ELR (cell line): ENCODE measurements around the gene TRMT44.
"Not testable (repeated sequence)": the region's sequence is repeated elsewhere in the genome, so short reads cannot be mapped to it uniquely, and the experiment has no call there.

Source experiments
- DNase-seq: peaks from one replicate; pipeline ENCODE4 v3.0.0-alpha.2; 2015; ENCODE audit warnings: low read depth

The TRMT44 gene

DNA sequence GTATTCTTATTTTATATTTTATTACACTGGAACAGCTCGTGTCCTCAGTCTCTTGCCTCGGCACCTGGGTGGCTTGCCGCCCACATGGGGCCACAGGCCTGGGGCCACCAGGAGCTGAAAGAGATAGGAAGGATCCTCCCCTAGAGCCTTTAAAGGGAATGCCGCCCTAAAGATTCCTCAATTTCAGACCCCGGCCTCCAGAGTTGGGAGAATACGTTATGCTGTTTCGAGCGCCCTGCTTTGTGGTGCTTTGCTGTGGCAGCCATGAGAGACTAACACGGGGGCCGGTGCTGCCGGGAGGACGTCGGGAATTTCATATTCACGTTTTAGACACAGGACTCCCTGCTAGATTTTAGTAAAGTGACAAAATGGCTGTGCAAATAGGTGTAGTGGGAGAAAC is 33.3 kb upstream of the TRMT44 start:
- no peak for DNase-seq

DNA sequence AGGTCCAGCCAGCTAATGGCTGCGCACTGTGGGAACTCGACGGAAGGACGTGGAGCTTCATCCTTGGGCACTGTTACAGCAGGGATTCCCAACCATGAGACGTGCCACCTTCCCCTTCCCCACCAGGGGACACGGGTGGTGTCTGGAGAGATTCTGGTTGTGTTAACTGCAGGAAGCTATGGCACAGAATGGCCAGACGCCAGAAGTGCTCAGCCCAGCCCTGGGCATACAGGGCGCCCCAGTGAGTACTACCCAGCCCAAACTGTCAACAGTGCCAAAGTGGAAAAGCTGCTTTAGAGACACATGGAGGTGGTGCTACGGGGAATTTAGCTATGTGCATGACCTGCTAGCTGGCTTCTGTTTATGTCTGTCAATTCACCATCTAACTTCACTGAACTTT is 32.8 kb upstream of the TRMT44 start:
- no peak for DNase-seq

DNA sequence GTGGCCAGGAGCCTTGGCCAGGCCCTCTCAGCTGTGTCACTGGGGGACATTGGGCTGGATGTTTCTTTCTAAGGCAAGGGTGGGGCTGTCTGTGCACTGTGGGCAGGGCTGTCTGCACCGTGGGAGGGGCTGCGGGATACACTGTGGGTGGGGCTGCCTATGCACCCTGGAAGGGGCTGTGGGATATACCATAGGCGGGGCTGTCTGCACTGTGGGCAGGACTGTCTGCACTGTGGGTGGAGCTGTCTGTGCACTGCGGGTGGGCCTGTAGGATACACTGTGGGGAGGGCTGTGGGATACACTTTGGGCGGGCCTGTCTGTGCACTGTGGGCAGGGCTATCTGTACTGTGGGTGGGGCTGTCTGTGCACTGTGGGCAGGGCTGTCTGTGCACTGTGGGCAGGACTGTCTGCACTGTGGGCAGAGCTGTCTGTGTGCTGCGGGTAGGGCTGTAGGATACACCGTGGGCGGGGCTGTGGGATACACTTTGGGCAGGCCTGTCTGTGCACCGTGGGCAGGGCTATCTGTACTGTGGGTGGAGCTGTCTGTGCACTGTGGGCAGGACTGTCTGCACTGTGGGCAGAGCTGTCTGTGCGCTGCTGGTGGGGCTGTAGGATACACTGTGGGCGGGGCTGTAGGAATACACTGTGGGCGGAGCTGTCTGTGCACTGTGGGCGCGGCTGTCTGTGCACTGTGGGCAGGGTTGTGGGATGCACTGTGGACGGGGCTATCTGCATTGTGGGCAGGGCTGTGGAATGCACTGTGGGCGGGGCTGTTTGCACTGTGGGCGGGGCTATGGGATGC is 31.1 kb upstream of the TRMT44 start:
- DNase-seq, result peak; percentile 25

DNA sequence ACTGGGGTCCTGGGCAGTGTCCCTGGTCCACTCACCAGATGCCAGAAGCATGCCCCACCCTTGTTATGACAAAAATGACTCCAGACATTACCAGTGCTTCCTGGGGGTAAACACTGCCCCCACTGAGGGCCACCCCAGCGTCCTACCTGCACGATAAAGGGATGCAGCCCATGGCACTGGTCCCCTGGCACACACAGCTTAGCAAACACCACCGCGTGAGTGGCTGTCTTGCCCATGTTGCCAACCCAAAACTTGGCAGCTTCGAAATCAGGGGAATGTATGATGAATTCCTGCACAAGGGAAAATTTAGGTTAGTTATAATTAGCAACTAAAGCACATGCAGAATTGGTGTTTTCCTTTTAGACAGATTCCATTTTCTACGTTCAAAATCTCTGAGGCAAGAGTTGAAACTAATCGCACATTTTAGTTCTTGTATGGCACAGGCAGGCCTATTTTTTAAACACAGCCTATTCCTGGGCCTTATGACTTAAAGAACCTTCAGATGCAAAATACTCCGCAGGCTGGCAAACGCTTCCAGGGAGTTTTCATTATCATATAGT is 30.4 kb upstream of the TRMT44 start:
- DNase-seq, result no peak

GRCh38 chr4:8410641-8411271 is 29.8 kb upstream of the TRMT44 start:
- DNase-seq, result peak; percentile 75

GRCh38 chr4:8411351-8412180 is 29.0 kb upstream of the TRMT44 start:
- DNase-seq, result no peak

GRCh38 chr4:8412288-8412687 is 28.3 kb upstream of the TRMT44 start:
- no peak for DNase-seq

DNA sequence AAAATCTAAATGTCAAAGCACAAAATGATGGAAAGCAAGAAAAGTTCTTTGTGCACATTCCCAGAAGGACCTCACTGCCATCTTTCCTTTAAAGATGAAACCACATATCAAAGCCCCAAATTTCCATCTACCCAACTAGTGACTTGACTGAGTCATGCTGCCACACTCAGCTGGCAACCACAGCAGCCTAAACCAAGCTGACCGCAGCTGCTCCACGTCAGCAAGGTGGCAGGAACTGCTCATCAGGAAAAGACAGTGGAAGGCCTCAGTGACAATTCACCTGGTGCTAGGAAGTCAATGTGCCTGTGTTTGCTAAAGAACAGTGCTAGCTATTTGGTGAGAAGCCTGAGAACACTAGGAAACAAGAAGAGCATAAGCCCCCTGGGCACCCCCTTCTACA is 26.2 kb upstream of the TRMT44 start:
- no peak for DNase-seq

DNA sequence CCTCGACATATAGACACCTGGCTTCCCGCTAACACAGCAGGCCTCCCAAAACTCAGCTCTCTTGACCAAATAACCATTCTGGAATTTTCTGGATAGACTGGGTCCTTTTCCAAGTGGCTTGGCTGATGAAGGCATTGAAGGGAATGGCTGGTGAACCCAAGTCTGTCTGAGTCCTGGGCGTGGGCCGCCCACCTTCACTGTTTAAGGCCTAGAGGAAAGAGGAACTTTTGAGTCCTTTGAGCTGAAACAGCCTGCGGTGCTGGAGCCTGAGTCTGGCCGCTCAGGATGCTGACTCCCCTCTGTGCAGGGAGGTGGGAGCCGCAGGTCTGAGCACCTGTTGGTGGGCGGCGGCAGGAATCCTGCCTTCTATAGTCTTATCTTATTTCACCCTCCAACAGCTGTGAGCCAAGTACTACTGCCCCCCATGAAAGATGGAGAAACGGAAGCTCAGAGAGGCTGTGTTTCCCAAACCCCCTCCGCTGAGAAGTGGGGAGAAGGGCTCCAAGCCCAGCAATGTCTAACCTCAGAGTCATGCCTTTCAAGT is 23.4 kb upstream of the TRMT44 start:
- no peak for DNase-seq

DNA sequence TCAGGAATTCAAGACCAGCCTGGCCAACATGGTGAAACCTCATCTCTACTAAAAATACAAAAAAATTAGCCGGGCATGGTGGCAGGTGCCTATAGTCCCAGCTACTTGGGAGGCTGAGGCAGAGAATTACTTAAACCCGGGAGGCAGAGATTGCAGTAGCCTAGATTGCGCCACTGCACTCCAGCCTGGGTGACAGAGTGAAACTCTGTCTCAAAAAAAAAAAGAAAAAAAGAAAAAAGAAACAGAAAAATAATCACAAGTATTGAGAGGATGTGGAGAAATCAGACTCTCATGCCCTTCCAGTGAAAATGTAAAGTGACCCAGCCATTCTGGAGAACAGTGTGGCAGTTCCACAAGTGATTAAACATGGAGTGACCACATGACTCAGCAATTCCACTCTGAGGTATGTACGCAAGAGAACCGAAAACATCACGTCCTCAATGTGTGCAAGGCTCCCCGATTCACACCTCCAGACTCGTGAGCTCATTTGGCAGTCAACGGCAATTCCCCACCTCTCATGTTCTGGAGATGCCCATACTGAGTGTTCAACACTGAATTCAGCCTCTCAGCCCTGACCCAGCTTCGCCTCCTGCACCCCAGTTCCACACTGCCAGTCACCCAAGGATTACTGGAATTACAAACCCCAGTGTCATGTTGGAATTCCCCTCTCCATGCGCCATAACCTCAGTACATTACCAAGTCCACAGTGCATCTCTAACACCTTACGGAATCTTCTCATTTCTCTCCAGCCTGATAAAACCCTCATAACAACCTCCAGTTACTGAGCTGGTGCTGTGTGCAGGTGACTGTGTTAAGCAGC is 21.1 kb upstream of the TRMT44 start:
- DNase-seq, result peak; percentile 29

DNA sequence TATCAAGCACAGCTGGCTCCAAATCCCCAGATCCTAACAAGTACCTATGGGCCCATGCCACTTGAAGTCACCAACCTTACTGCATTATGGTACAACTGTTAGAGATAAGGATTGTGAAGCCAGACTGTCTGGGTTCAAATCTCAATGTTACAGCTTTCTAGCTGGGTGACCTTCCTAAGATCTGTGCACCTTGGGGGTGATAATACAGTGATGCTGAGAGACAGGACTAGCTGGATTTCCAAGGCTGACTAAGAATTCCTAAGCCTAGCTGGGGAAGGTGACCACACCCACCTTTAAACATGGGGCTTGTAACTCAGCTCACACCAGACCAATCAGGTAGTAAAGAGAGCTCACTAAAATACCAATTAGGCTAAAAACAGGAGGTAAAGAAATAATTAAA is 20.4 kb upstream of the TRMT44 start:
- not testable (repeated sequence) for DNase-seq

GRCh38 chr4:8422327-8422726 is 18.2 kb upstream of the TRMT44 start:
- DNase-seq, result no peak

DNA sequence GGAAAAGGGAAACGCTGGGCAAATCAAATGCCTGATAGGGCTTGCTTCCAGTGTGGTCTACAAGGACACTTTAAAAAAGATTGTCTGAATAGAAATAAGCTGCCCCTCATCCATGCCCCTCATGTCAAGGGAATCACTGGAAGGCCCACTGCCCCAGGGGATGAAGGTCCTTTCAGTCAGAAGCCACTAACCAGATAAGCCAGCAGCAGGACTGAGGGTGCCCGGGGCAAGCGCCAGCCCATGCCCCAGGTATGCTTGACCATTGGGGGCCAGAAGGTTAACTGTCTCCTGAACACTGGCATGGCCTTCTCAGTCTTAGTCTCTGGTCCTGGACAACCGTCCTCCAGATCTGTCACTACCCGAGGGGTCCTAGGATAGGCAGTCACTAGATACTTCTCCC is 17.8 kb upstream of the TRMT44 start:
- no peak for DNase-seq

GRCh38 chr4:8427262-8427661 is 13.3 kb upstream of the TRMT44 start:
- no peak for DNase-seq

GRCh38 chr4:8427761-8428287 is 12.8 kb upstream of the TRMT44 start:
- peak; percentile 37 for DNase-seq

DNA sequence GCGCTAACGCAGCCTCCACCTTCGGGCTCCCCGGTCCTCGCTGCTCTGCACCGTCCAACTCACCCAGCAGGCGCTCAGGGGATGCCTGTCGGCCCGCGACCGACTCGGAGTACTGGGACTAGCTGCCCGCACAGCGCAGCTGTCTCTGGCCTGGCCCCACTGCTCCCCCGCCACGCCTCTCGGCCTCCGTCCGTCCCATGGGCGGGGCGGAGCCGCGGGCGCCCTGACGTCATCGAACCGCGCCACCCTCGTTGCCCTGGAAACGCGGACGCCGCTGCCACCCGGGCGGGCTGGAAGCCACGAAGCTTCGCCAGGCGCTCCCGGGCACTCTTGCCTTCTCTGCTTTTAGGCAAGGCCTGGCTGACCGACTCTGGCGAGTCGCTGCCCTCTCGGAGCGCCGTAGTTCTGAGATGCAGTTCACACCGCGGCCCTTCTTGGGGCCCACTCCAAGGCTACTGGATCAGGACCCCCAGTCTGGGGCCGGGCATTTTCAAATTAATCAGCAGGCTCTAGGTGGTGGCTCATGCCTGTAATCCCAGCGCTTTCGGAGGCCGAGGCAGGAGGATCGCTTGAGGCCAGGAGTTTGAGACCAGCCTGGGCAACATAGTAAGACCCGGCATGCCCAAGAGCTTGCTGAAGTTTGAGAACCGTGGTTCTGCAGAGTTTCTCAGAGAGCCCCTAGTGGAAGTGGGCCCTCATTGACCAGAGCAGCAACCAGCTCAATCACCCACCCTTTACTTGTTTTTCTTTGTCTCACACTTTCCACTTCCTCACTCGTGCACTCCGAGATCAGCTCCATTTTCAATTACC is 12.1 kb upstream of the TRMT44 start:
- DNase-seq, result peak; percentile 87

GRCh38 chr4:8431553-8431952 is 9.0 kb upstream of the TRMT44 start:
- DNase-seq, result no peak

- no peak for DNase-seq
Observed at GRCh38 chr4:8433136-8433535, 7.4 kb upstream of the TRMT44 start.

DNA sequence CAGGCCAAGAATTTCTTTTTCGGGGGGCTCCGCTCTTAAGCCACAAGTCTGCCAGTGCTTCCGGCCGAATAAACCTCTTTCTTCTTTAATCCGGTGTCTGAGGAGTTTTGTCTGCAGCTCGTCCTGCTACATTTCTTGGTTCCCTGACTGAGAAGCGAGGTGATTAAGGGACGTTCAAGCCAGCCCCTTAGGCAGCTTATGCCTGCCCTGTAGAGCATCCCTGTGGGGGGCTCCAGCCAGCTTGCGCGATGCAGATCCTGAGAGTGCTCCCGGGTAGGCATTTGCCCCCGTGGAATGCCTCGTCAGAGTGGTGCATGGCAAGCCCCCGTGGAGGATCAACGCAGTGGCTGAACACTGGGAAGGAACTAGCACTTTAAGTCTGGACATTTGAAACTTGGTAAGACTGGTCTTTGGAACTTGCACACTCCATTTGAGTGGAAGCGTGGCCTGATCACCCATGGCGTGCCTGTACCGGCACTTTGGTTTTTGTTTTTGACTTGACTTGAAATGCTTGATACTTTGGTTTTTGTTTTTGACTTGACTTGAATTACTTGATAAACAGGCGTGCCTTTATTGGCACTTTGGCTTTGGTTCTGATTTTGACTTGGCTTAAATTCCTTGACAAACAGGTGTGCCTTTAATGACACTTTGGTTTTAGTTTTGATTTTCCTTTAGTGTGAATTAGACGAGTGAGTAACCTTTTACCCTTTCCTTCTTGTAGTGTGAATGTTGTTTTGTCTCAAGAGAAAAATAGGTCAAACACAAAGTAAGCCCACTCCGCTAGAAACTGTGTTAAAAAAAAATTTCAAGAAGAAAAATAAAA is 6.1 kb upstream of the TRMT44 start:
- DNase-seq, result no peak
